DND-41 (cell line): Measurements from ENCODE around the gene SYCP2.
"Not testable (repeated sequence)": the region's sequence is repeated elsewhere in the genome, so short reads cannot be mapped to it uniquely, and the experiment has no call there.

Experiments
- ATAC-seq: fragments of 200-7000 bp; cut with Tn5 transposase; 3 replicates; pipeline ENCODE4 v1.9.1; 2021; ENCODE audit warnings: low read depth; ENCODE audit not compliant: insufficient read depth
- DNase-seq: peaks from one replicate; pipeline ENCODE4 v3.0.0-alpha.2; 2020
- H2AFZ ChIP-seq: 2 replicates; pipeline ENCODE4 v1.6.0; 2012; ENCODE audit warnings: low read depth, low read length
- H3K27ac ChIP-seq: 2 replicates; pipeline ENCODE4 v1.5.1; 2012; ENCODE audit warnings: low read length, inconsistent platforms
- H3K27me3 ChIP-seq: fragments of 200-600 bp; sonication (generic); 2 replicates; pipeline ENCODE4 v1.6.0; 2012; ENCODE audit warnings: low read length, mild to moderate bottlenecking, inconsistent platforms; ENCODE audit not compliant: insufficient read depth, poor library complexity
- H3K36me3 ChIP-seq: 2 replicates; pipeline ENCODE4 v1.5.1; 2012; ENCODE audit warnings: low read length, inconsistent platforms; ENCODE audit not compliant: insufficient read depth
- H3K4me1 ChIP-seq: 2 replicates; pipeline ENCODE4 v1.5.1; 2012; ENCODE audit warnings: mild to moderate bottlenecking, low read length; ENCODE audit not compliant: insufficient read depth
- H3K4me2 ChIP-seq: 2 replicates; pipeline ENCODE4 v1.6.0; 2012; ENCODE audit warnings: mild to moderate bottlenecking, moderate library complexity, low read length, inconsistent platforms; ENCODE audit not compliant: insufficient read depth
- H3K4me3 ChIP-seq, 2 experiments: fragments of 200-600 bp in 1 of 2; shearing (Covaris generic) in 1 of 2; 2 replicates each; pipeline ENCODE4 v1.5.1; 2012 to 2016; ENCODE audit warnings: inconsistent platforms in 2 of 2, low read length in 2 of 2, mild to moderate bottlenecking in 2 of 2, low read depth in 1 of 2, moderate library complexity in 1 of 2
- H3K79me2 ChIP-seq: 2 replicates; pipeline ENCODE4 v1.6.0; 2012; ENCODE audit warnings: low read length, inconsistent platforms; ENCODE audit not compliant: insufficient read depth
- H3K9ac ChIP-seq: 2 replicates; pipeline ENCODE4 v1.6.0; 2012; ENCODE audit warnings: low read depth, mild to moderate bottlenecking, inconsistent platforms, low read length, moderate library complexity
- H3K9me3 ChIP-seq: 2 replicates; pipeline ENCODE4 v1.5.1; 2012; ENCODE audit warnings: low read length, moderate library complexity, mild to moderate bottlenecking, inconsistent platforms; ENCODE audit not compliant: insufficient read depth, severe bottlenecking
- H4K20me1 ChIP-seq: 2 replicates; pipeline ENCODE4 v1.6.0; 2012; ENCODE audit warnings: low read length; ENCODE audit not compliant: insufficient read depth
- EZH2 ChIP-seq: IDR thresholded peaks from 3 replicates; pipeline ENCODE4 v1.6.1; 2012; ENCODE audit warnings: borderline replicate concordance, low read depth, mild to moderate bottlenecking, moderate library complexity, low read length, inconsistent platforms; ENCODE audit not compliant: severe bottlenecking
- TF ChIP-seq, protein P1 (sequence below): IDR thresholded peaks from 2 replicates; pipeline ENCODE4 v1.5.1; 2012; ENCODE audit warnings: borderline replicate concordance, low read length, moderate library complexity, mild to moderate bottlenecking; ENCODE audit not compliant: poor library complexity, severe bottlenecking; ENCODE audit errors: extremely low read depth

SYCP2 gene

DNA sequence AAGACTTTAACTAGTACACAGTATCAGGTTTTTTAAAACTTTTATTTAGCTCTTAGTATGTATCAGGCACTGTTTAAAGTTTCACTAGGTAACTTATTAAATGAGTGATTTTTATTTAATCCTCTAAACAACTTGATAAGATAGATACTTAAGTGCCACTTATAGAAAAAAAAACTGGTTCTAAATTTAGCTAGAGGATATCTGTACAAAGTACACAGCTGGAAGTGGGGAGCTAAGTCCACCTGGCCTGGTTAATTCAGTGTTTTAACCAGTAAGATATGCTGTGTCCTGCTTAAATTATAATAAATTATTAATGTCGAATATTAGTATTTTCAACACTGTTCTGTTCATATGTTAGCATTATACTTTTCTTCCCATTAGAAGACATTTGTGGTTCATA lies 37.5 kb downstream of the SYCP2 start:
- H4K20me1 ChIP-seq = no peaks in the 10 kb centered on the region; the same call in 1 of the 2 replicates
- H3K4me3 ChIP-seq = no peak overlapping the region
- H3K9ac ChIP-seq = no peak overlapping the region
- peaks cover 54% of the 10 kb centered on the region for H3K27me3 ChIP-seq
- no peaks in the 10 kb centered on the region for H3K4me1 ChIP-seq
- no peaks in the 10 kb centered on the region for H3K36me3 ChIP-seq
- H3K27ac ChIP-seq = no peak overlapping the region
- no peak overlapping the region for H3K4me2 ChIP-seq
- no peak overlapping the region for H2AFZ ChIP-seq
- TF ChIP-seq EZH2 = no peak
- TF ChIP-seq, protein P1, sequence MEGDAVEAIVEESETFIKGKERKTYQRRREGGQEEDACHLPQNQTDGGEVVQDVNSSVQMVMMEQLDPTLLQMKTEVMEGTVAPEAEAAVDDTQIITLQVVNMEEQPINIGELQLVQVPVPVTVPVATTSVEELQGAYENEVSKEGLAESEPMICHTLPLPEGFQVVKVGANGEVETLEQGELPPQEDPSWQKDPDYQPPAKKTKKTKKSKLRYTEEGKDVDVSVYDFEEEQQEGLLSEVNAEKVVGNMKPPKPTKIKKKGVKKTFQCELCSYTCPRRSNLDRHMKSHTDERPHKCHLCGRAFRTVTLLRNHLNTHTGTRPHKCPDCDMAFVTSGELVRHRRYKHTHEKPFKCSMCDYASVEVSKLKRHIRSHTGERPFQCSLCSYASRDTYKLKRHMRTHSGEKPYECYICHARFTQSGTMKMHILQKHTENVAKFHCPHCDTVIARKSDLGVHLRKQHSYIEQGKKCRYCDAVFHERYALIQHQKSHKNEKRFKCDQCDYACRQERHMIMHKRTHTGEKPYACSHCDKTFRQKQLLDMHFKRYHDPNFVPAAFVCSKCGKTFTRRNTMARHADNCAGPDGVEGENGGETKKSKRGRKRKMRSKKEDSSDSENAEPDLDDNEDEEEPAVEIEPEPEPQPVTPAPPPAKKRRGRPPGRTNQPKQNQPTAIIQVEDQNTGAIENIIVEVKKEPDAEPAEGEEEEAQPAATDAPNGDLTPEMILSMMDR = no peak
- no peaks in the 10 kb centered on the region for H3K9me3 ChIP-seq
- ATAC-seq = no peak
- DNase-seq = no peak
- no peaks in the 10 kb centered on the region for H3K79me2 ChIP-seq

DNA sequence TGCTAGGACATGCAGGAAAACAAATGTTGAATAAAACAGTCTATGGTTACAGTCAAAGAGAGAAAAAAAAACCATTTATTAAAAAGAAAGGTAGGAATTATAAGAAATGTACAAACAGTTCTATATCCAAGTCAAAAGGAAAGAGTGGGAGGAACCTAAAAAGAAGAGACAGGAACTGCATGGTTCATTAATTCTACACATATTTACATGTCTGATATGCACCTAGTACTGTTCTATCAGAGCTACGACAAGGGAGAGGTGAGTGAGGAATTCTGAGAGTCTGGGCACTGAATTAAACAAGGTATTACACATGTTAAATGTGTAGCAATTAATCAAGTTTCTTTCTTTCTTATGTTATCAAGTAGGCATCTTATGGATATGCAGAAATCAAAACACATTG lies 41.9 kb downstream of the SYCP2 start:
- Histone ChIP-seq H3K4me1 (no peaks in the 10 kb centered on the region), H3K9me3 (no peaks in the 10 kb centered on the region), H3K79me2 (no peaks in the 10 kb centered on the region), H3K27ac (no peak overlapping the region), H3K9ac (no peak overlapping the region), H2AFZ (no peak overlapping the region), H3K36me3 (no peaks in the 10 kb centered on the region), H4K20me1 (no peaks in the 10 kb centered on the region; the same call in 1 of the 2 replicates), H3K4me2 (no peak overlapping the region), H3K27me3 (peaks cover 55% of the 10 kb centered on the region), H3K4me3 (no peak overlapping the region)
- TF ChIP-seq, protein P1 = no peak
- no peak for TF ChIP-seq EZH2
- DNase-seq = no peak
- ATAC-seq = no peak

DNA sequence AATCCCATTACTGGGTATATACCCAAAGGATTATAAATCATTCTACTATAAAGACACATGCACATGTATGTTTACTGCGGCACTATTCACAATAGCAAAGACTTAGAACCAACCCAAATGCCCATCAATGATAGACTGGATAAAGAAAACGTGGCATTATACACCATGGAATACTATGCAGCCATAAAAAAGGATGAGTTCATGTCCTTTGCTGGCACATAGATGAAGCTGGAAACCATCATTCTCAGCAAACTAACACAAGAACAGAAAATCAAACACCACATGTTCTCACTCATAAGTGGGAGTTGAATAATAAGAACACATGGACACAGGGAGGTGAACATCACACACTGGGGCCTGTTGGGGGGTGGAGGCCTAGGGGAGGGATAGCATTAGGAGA lies 43.4 kb downstream of the SYCP2 start:
- H3K9me3 ChIP-seq, DNase-seq, H3K4me3 ChIP-seq, H3K9ac ChIP-seq, H3K36me3 ChIP-seq, H3K27ac ChIP-seq, H4K20me1 ChIP-seq, H3K4me2 ChIP-seq, H2AFZ ChIP-seq, H3K4me1 ChIP-seq, H3K79me2 ChIP-seq, ATAC-seq: not testable (repeated sequence)
- peaks cover 40% of the 10 kb centered on the region for H3K27me3 ChIP-seq

DNA sequence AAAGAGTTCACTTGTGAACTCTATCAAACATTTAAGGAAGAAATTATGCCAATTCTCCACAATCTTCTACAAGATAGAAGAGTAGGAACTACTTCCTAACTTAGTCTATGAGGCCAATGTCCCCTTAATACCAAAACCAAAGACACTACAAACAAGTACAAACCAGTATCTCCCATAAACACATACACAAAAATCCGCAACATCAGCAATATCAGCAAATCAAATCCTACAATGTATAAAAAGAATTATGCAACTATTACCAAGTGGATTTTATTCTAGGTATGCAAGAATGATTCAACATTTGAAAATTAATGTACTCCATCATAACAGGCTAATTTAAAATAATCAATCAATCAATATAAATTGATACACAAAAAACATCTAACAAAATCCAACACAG lies 45.4 kb downstream of the SYCP2 start:
- no peaks in the 10 kb centered on the region for H4K20me1 ChIP-seq
- no peak overlapping the region for H3K27ac ChIP-seq
- H3K4me1 ChIP-seq = no peaks in the 10 kb centered on the region
- H3K9ac ChIP-seq = no peak overlapping the region
- no peaks in the 10 kb centered on the region for H3K36me3 ChIP-seq
- no peak for ATAC-seq
- DNase-seq = no peak
- peaks cover 22% of the 10 kb centered on the region for H3K27me3 ChIP-seq
- TF ChIP-seq EZH2 = no peak
- TF ChIP-seq, protein P1 = no peak
- no peaks in the 10 kb centered on the region for H3K9me3 ChIP-seq
- H2AFZ ChIP-seq = no peak overlapping the region
- no peak overlapping the region for H3K4me2 ChIP-seq
- no peak overlapping the region for H3K4me3 ChIP-seq
- no peaks in the 10 kb centered on the region for H3K79me2 ChIP-seq
